Measurements from ENCODE around the gene LARP4B.

- TF ChIP-seq CTCF (conservative IDR thresholded peaks at IDR 0.05; ENCODE audit: low read depth in 2 of 2) (no peak), REST (IDR thresholded peaks at IDR 0.05; ENCODE audit: unreplicated experiment) (no peak), EZH2phosphoT487 (IDR thresholded peaks at IDR 0.05; ENCODE audit: unreplicated experiment) (no peak)
These were observed 41.3 kb upstream of the LARP4B start for GRCh38 chr10:972763-973162.
